ENCODE data around the gene STX2.

- TF ChIP-seq CTCF (IDR thresholded peaks at IDR 0.05 in 8 of 11, conservative IDR thresholded peaks at IDR 0.05 in 3 of 11) (no peak), POLR2A (IDR thresholded peaks at IDR 0.05) (no peak), POLR2AphosphoS5 (IDR thresholded peaks at IDR 0.05) (no peak)
Observed at GRCh38 chr12:130831246-130831645, 7.8 kb downstream of the STX2 start.

Measured in spleen (tissue), 7 donors.